Smooth muscle cell of the brain vasculature (primary cell): ENCODE results near the gene ZBTB46.
"Not testable (repeated sequence)": the region's sequence is repeated elsewhere in the genome, so short reads cannot be mapped to it uniquely, and the experiment has no call there.

Source experiments
- DNase-seq: peaks from one replicate; pipeline ENCODE4 v3.0.0-alpha.2; 2012; ENCODE audit warnings: low read depth, low spot score

The ZBTB46 gene

GRCh38 chr20:63789836-63790571 lies 41.1 kb downstream of the ZBTB46 start:
- DNase-seq, result no peak

- no peak for DNase-seq
Observed at GRCh38 chr20:63787749-63788148, 43.3 kb downstream of the ZBTB46 start.

GRCh38 chr20:63787302-63787701 lies 43.8 kb downstream of the ZBTB46 start:
- no peak for DNase-seq

GRCh38 chr20:63785691-63786131 lies 45.4 kb downstream of the ZBTB46 start:
- DNase-seq, result no peak

GRCh38 chr20:63783970-63784369 lies 47.1 kb downstream of the ZBTB46 start:
- no peak for DNase-seq

GRCh38 chr20:63782521-63782971 lies 48.5 kb downstream of the ZBTB46 start:
- DNase-seq, result no peak

- no peak for DNase-seq
Observed at GRCh38 chr20:63782051-63782471, 49.0 kb downstream of the ZBTB46 start.

GRCh38 chr20:63781181-63781580 lies 49.9 kb downstream of the ZBTB46 start:
- DNase-seq, result no peak

- no peak for DNase-seq
Observed at GRCh38 chr20:63778857-63779256, 52.2 kb downstream of the ZBTB46 start.

- no peak for DNase-seq
Observed at GRCh38 chr20:63778034-63778752, 52.9 kb downstream of the ZBTB46 start.

GRCh38 chr20:63777614-63778013 lies 53.5 kb downstream of the ZBTB46 start:
- no peak for DNase-seq

- DNase-seq, result not testable (repeated sequence)
Observed at GRCh38 chr20:63776875-63777274, 54.2 kb downstream of the ZBTB46 start.

- DNase-seq, result no peak
Observed at GRCh38 chr20:63775096-63775978, 55.7 kb downstream of the ZBTB46 start.

GRCh38 chr20:63774306-63774705 lies 56.8 kb downstream of the ZBTB46 start:
- no peak for DNase-seq

- no peak for DNase-seq
Observed at GRCh38 chr20:63773571-63774241, 57.4 kb downstream of the ZBTB46 start.

- no peak for DNase-seq
Observed at GRCh38 chr20:63772781-63773518, 58.1 kb downstream of the ZBTB46 start.

- DNase-seq, result no peak
Observed at GRCh38 chr20:63771046-63771707, 59.9 kb downstream of the ZBTB46 start.

GRCh38 chr20:63769891-63770474 lies 61.1 kb downstream of the ZBTB46 start:
- no peak for DNase-seq

GRCh38 chr20:63768591-63769515 lies 62.2 kb downstream of the ZBTB46 start:
- DNase-seq, result no peak
